Activated CD8-positive, alpha-beta memory T cell treated with anti-CD3 and anti-CD28 coated beads, Interleukin-2, amount 10 ng/mL, durations not matched to agents 7 days and 5 days (primary cell): ENCODE data around the gene ALLC. TPM values are rescaled to one million over a fixed set of nuclear protein-coding genes. Genes with fewer than 3 reads are reported as not detected.
A peak's percentile ranks its signal among the peaks of the same experiment; 100 is the strongest.
"Not testable (repeated sequence)": the region's sequence is repeated elsewhere in the genome, so short reads cannot be mapped to it uniquely, and the experiment has no call there.

Experiments used
- ATAC-seq: fragments of 150-1000 bp; cut with Tn5 transposase; one replicate; pipeline ENCODE4 v1.10.0; 2021; ENCODE audit warnings: moderate library complexity
- CTCF ChIA-PET: fragments of 350-600 bp; sonication (Branson Sonifier 250); formaldehyde crosslinking; loops from one replicate; lab custom pipeline; 2021; ENCODE audit warnings: antibody characterized with exemption; lab: Charles Lee
- DNase-seq: peaks from one replicate; pipeline ENCODE4 v3.0.0-alpha.2; 2020
- H3K27ac Mint-ChIP-seq: one replicate; pipeline ENCODE4 v1.8.0; 2021; ENCODE audit warnings: mild to moderate bottlenecking, mixed read lengths
- H3K27me3 Mint-ChIP-seq: one replicate; pipeline ENCODE4 v1.8.0; 2021; ENCODE audit warnings: mixed read lengths
- H3K36me3 Mint-ChIP-seq: one replicate; pipeline ENCODE4 v1.8.0; 2021; ENCODE audit warnings: mild to moderate bottlenecking, mixed read lengths
- H3K4me1 Mint-ChIP-seq: one replicate; pipeline ENCODE4 v1.8.0; 2021; ENCODE audit warnings: mixed read lengths
- H3K4me3 Mint-ChIP-seq: one replicate; pipeline ENCODE4 v1.8.0; 2021; ENCODE audit warnings: mild to moderate bottlenecking, moderate library complexity, mixed read lengths
- H3K9me3 Mint-ChIP-seq: one replicate; pipeline ENCODE4 v1.8.0; 2022; ENCODE audit warnings: low read depth, mixed read lengths
- total RNA-seq, 2 experiments: library from RNA; stranded (reverse); gene quantifications; one replicate each; pipeline ENCODE4 v1.2.3, GENCODE V29; 2021

Gene ALLC
- total RNA-seq, 2 experiments from 2014 or later, result not detected

DNA sequence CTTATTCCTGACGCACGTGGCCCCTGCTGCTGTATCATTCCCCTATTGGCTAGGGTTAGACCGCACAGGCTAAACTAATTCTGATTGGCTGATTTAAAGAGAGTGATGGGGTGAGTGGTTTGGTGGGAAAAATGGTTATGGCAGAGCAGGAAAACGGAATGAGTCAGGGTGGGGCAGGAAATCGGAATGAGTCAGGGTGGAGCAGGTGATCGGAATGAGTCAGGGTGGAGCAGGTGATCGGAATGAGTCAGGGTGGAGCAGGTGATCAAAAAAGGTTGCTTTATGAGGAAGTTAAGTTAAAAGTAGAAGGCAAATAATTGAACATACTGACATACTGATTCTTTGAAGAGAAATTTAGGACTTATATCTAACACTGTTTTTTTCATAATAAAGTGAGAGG lies 2.6 kb downstream of the ALLC start:
- H3K36me3 Mint-ChIP-seq, ATAC-seq, H3K27me3 Mint-ChIP-seq, H3K9me3 Mint-ChIP-seq, H3K4me3 Mint-ChIP-seq: not testable (repeated sequence)
- Mint-ChIP-seq H3K4me1 (peaks cover 17% of the 10 kb centered on the region), H3K27ac (peak overlapping the region; percentile 30)
- peak; percentile 51 for DNase-seq
- CTCF ChIA-PET, result interaction anchor here (1.9 kb wide), 1 partner anchor 9 kb away, joined by 7 read pairs; no protein-coding TSS in a partner anchor

DNA sequence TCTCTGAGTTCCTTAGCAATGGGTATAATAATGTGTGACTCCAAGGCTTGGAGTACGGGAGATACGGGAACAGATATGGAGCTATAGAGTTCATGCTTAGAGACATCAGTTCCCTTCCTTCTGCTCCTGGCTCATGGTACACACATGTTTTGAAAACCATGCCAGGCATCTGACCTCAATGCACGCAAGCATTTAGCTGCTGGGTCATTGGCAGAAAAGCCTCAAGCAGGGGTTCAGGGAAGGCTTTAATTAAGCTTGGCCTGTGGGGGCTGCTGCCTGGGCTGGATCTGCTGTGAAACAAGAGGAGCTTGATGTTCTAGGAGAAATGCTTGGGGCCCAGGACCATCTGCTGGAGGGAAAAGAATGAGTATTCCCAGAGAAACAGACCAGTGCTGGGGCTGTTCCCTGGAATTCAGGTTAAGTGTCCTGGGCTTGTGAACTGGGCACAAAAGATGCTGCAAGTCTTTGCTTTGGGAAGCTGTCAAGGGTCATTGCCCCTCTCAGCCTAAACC lies 3.2 kb downstream of the ALLC start:
- DNase-seq (no peak), ATAC-seq (no peak)
- Mint-ChIP-seq H3K9me3 (no peaks in the 10 kb centered on the region), H3K36me3 (no peaks in the 10 kb centered on the region), H3K27me3 (no peaks in the 10 kb centered on the region), H3K27ac (no peak overlapping the region), H3K4me3 (no peak overlapping the region), H3K4me1 (peaks cover 17% of the 10 kb centered on the region)
- CTCF ChIA-PET, result interaction anchor here (1.9 kb wide), 1 partner anchor 9 kb away, joined by 7 read pairs; no protein-coding TSS in a partner anchor

DNA sequence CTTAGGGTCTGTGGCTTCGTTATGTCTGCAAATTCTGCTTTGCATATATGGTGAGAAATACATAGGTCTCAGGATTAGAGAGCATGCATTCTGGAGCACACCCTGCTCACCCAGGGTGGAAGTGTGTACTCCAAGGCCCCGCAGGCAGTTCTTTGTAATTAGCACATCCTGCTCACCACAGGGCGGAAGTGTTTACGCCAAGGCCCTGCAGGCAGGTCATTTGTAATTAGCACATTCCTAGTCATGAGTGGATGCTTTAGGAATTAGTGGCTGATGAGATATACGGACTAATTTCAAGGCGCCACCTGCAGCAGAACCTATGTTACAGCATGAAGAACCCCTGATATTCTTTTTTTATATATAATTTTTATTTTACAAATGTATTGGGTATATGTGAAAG lies 4.2 kb downstream of the ALLC start:
- H3K9me3 Mint-ChIP-seq, result no peaks in the 10 kb centered on the region
- no peak for ATAC-seq
- DNase-seq, result no peak
- H3K36me3 Mint-ChIP-seq, result no peaks in the 10 kb centered on the region
- H3K4me1 Mint-ChIP-seq, result peaks cover 17% of the 10 kb centered on the region
- CTCF ChIA-PET, result interaction anchor here (1.9 kb wide), 1 partner anchor 10 kb away, joined by 7 read pairs; no protein-coding TSS in a partner anchor
- no peaks in the 10 kb centered on the region for H3K27me3 Mint-ChIP-seq
- no peak overlapping the region for H3K4me3 Mint-ChIP-seq
- H3K27ac Mint-ChIP-seq, result peak overlapping the region; percentile 11

DNA sequence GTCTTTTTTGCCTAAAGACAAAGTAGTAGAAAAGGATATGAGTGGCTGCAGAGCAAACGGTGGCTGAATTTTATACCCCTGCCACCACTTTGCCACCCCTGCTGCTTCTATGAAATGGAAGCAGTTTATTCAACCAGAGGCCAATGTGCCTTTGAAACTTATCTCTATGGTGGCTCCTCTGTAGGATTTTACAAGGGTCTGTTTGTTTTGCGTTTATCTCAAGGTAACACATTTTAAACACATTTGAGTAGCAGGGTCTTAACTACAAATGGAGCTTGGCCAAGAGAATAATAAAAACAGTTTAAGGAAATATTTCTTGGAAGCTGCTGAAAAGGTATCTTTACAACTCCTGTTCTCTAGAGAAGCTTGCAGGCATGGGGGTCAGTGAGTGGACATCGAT lies 6.1 kb downstream of the ALLC start:
- CTCF ChIA-PET, result interaction anchor here (1.5 kb wide), 1 partner anchor 12 kb away, joined by 4 read pairs; no protein-coding TSS in a partner anchor
- no peak for ATAC-seq
- no peak overlapping the region for H3K4me3 Mint-ChIP-seq

DNA sequence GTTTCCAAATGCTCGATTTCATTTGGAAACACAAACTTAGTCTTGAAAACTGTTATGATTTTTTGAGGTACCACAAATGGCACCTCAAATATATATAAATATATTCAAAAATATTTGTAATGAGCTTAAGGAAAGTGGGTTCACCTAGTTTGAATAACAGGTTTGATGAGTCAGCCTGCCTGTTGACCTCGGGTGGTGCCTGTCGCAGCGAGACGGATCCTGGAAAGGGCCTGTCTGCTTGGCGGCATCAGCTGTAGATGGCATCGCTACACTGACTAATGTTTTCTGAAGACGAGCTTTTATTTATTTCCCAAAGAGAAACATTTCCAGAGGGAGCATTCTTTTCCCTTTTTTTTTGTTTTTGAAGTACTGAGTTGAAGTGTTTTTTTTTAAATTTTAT lies 6.9 kb downstream of the ALLC start:
- Mint-ChIP-seq H3K27ac (no peak overlapping the region), H3K27me3 (no peaks in the 10 kb centered on the region), H3K36me3 (no peaks in the 10 kb centered on the region), H3K9me3 (no peaks in the 10 kb centered on the region), H3K4me1 (peaks cover 9% of the 10 kb centered on the region), H3K4me3 (no peak overlapping the region)
- CTCF ChIA-PET, result interaction anchor here (0.7 to 1.5 kb wide), 2 partner anchors 13 to 1219 kb away, joined by 3 to 4 read pairs; no protein-coding TSS in a partner anchor
- DNase-seq, result peak; percentile 35
- no peak for ATAC-seq

More for the DNA sequence above, 6.1 kb downstream of the ALLC start:
- Mint-ChIP-seq H3K9me3 (no peaks in the 10 kb centered on the region), H3K27me3 (no peaks in the 10 kb centered on the region), H3K27ac (no peak overlapping the region), H3K36me3 (no peaks in the 10 kb centered on the region), H3K4me1 (peaks cover 16% of the 10 kb centered on the region)
- no peak for DNase-seq

DNA sequence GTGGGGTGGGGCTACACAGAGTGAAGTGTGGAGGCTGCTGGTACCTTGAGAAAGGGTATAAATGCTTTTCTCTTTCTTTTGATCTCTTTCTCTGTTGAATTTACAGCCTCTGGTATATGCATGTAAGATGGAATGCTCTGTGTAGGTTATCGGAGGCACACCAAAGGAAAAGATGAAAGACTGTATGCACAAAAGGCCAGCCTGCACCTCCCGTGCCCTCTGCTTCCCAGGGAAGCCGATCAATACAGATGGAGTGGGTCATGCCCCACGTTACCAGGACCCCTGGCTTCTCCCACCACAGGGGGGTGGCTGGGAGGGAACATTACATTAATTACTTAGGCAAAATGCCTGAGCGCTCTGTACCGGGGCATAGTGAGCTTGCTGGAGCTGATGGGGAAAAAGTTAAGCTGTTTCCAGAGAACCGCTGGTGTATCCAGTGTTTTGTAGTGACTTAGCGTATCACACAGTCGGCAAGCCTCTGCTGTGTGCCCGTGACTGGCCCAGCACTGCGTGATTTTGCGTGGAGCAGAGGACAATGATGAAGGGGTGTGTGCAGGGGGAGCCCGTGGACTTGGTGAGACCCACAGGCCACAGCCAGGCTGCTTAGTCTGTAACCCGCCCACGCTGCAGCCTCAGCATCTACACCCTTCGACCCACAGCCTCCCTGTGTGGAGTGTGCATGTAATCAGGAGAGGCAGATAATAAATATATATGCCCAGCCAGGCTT lies 8.0 kb downstream of the ALLC start:
- Mint-ChIP-seq H3K9me3 (no peaks in the 10 kb centered on the region), H3K4me1 (no peaks in the 10 kb centered on the region)

DNA sequence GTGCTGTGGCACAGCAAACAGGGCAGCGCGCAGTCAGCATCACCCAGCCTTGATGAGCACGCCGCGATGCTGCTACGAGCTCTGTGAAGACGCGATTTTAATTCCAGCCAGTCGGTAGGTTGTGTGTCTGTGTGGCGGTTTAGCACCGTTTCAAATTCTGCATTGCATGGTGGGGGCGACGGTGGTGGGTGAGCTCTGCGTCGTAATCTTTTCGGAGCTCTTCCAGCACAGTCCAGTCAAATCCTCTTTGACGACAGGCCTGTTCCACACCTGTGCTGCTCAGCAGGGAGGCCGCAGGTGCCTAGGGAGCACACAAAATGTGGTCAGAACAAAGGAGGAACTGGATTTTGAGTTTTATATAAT lies 8.6 kb downstream of the ALLC start:
- Mint-ChIP-seq H3K27ac (no peak overlapping the region), H3K4me1 (no peaks in the 10 kb centered on the region), H3K36me3 (no peaks in the 10 kb centered on the region), H3K4me3 (no peak overlapping the region), H3K27me3 (no peaks in the 10 kb centered on the region), H3K9me3 (no peaks in the 10 kb centered on the region)
- ATAC-seq, result no peak
- CTCF ChIA-PET, result no interaction called here
- DNase-seq, result no peak

More for the DNA sequence above, 8.0 kb downstream of the ALLC start:
- CTCF ChIA-PET, result interaction anchor here (1.5 kb wide), 1 partner anchor 14 kb away, joined by 4 read pairs; no protein-coding TSS in a partner anchor
- no peak for ATAC-seq
- no peaks in the 10 kb centered on the region for H3K27me3 Mint-ChIP-seq
- no peak for DNase-seq
- H3K4me3 Mint-ChIP-seq, result no peak overlapping the region
- H3K36me3 Mint-ChIP-seq, result no peaks in the 10 kb centered on the region
- no peak overlapping the region for H3K27ac Mint-ChIP-seq

DNA sequence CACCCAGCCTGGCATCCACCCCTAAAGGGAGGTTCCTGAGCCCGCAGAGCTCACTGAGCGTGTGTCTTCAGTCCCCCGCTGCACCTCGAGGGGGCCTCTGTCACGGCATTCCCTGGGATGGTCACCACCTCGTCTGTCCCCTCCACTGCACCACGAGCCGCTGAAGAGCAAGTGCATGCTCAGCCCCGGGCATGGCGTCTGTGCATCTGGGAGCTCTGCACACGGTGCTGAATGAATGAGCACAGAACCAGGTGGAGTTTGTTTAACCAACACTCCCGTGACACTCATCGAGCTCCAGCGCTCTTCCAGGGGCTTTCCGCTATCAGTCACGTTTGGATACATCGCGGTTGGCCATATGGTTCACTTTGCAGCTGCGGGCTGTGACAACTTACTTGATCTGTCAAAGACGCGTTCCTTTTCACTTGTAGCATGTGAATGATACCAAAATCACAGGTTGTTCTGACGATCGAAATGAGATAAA lies 9.2 kb downstream of the ALLC start:
- no peak overlapping the region for H3K27ac Mint-ChIP-seq
- ATAC-seq, result no peak
- no peaks in the 10 kb centered on the region for H3K4me1 Mint-ChIP-seq
- H3K9me3 Mint-ChIP-seq, result no peaks in the 10 kb centered on the region
- no peaks in the 10 kb centered on the region for H3K36me3 Mint-ChIP-seq
- H3K4me3 Mint-ChIP-seq, result no peak overlapping the region
- H3K27me3 Mint-ChIP-seq, result no peaks in the 10 kb centered on the region
- no peak for DNase-seq
- CTCF ChIA-PET, result no interaction called here

DNA sequence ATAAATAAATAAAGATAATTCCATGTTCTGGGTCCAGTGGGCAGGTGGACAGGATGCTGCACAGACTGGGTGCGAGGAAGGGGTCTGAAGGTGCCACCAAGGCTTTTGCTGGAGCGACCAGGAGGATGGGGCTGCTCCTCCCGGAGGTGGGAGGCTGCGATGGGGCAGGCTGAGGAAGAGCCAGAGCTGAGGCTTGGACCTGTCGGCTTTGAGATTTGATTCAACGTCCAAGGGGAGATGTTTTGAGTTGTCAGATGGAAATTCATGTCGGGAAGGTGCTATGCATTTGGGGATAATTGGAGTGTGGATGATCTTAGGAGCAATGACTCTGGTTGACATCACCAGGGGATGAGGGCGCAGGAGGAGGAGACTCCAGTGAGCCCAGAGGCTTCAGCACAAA lies 11.7 kb downstream of the ALLC start:
- ATAC-seq (no peak), DNase-seq (no peak)
- Mint-ChIP-seq H3K4me3 (no peak overlapping the region), H3K9me3 (no peaks in the 10 kb centered on the region), H3K36me3 (no peaks in the 10 kb centered on the region), H3K27ac (no peak overlapping the region), H3K4me1 (no peaks in the 10 kb centered on the region), H3K27me3 (no peaks in the 10 kb centered on the region)
- CTCF ChIA-PET, result no interaction called here

DNA sequence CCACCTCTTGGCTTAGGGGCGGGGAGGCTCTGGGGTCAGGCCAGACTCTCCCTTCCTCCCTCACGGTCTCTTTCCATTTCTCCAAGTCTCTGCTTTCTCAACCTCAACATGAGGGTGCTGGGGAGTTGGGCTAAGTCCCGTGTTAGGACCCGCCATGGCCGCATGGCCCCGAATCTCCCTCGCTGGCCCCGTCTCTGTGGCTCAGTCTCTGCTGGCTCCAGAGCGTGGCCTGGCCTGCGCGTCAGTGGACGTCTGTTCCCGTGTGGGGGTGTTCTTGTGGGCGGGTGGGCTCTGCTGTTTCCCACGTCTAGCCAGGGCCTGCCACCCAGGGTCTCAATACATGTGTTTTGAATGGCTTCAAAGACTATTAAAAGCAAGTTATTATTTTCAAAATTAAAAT lies 12.4 kb downstream of the ALLC start:
- H3K4me1 Mint-ChIP-seq, result no peaks in the 10 kb centered on the region
- no peak overlapping the region for H3K4me3 Mint-ChIP-seq
- CTCF ChIA-PET, result no interaction called here
- no peak for DNase-seq
- no peaks in the 10 kb centered on the region for H3K36me3 Mint-ChIP-seq
- no peak overlapping the region for H3K27ac Mint-ChIP-seq
- ATAC-seq, result no peak
- H3K27me3 Mint-ChIP-seq, result no peaks in the 10 kb centered on the region
- no peaks in the 10 kb centered on the region for H3K9me3 Mint-ChIP-seq

DNA sequence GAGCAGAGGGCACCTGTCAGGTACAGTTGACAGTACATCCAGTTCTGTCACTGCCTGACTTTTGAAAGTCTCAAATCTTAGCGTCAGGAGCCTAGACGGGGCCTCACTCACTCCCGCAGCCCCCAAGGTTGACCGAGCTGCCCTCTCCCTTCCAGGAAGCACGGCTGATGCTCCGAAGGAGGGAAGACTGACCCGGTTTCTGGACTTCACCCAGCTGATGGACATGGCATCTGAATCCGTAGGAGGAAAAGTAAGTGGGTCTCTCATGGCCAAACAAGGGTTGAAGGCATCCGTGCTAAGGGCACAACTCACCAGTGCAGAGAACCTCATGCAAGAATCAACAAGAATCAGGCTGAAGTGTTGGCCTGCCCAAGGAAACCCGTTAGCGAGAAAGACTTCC lies 12.9 kb downstream of the ALLC start:
- Mint-ChIP-seq H3K4me1 (no peaks in the 10 kb centered on the region), H3K9me3 (no peaks in the 10 kb centered on the region), H3K27ac (no peak overlapping the region), H3K36me3 (no peaks in the 10 kb centered on the region), H3K4me3 (no peak overlapping the region), H3K27me3 (no peaks in the 10 kb centered on the region)
- no peak for ATAC-seq
- no peak for DNase-seq
- CTCF ChIA-PET, result no interaction called here

DNA sequence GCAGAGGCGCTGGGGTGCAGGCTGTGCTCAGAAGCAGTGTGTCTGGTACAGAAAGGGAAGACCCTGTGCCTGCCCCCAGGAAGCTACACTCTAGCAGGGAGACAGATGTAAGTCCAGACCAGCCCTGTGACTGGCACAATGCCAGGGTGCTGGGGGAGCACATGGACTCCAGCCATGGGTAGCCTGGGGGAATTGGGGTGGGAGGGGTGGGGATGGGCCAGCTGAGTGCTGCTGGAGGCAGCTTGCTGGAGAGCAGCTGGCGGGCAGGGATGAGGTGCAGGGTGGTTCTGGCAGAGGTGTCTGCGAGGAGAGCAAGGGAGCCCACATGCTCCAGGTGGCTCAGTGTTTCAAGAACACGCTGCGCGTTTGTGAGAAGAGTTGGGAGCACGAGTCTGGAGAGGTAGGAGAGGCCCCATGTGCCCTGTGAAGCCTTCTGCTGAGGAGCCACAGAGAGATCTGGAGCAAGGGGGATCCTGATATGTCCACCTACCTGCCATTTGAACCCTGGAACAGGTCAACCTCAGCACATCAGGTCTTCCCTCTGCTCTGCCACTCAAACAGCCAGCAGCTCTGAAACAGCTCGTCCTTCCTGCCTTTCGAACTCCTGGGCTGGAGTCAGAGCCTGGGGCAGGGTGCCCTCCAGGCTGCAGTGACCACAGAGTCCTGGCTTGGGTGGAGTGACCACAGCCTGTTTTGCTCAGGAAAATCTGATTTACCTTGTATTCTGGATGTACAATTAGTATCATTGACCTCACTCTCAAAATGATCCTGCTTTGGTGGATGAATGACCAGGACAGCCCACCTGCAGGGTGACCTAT lies 15.1 kb downstream of the ALLC start:
- no peak overlapping the region for H3K4me3 Mint-ChIP-seq
- H3K4me1 Mint-ChIP-seq, result no peaks in the 10 kb centered on the region
- no peak for DNase-seq
- no peaks in the 10 kb centered on the region for H3K9me3 Mint-ChIP-seq
- CTCF ChIA-PET, result no interaction called here
- no peaks in the 10 kb centered on the region for H3K36me3 Mint-ChIP-seq
- ATAC-seq, result no peak
- no peaks in the 10 kb centered on the region for H3K27me3 Mint-ChIP-seq
- H3K27ac Mint-ChIP-seq, result no peak overlapping the region

DNA sequence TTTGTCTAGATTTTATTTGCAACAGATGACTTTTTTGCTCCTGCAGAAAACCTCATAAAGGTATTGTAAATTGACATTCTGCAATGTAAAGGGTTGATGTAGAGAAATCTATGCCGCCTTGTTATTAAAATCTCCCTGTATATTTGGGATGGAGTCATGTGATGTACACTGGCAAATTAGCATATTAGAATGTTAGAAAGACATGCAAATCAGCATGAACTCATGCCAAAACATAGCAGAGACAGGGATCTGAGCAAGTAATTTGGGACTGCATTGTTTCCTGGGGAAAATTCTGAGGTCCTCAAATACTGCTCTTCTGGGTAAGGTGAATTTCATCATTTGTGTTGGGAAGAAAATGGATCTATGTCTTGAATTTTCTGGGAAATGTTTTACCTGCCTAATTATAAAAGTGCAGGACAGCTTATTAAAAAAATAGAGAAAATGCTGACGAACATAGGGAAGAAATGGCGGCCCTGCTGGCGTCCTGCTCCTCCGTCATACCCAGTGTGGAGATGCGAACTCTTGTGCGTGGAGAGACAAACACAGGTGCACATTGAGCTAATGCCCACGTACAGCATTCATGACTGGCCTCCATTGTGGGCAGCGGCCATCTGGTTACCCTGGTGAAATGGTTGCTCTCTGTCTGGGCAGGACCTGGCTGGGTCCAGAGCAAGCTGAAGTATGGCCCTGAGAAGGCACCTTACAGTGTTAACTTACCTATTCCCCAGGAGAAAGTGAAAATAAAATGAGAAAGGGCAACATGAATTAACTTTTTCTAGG lies 16.3 kb downstream of the ALLC start:
- no peak overlapping the region for H3K27ac Mint-ChIP-seq
- H3K9me3 Mint-ChIP-seq, result no peaks in the 10 kb centered on the region
- no peaks in the 10 kb centered on the region for H3K27me3 Mint-ChIP-seq
- ATAC-seq (no peak), DNase-seq (no peak)
- CTCF ChIA-PET, result no interaction called here
- no peak overlapping the region for H3K4me3 Mint-ChIP-seq
- H3K36me3 Mint-ChIP-seq, result no peaks in the 10 kb centered on the region
- no peaks in the 10 kb centered on the region for H3K4me1 Mint-ChIP-seq
